HUDEP-2 (cell line): ENCODE results near the gene TEX38.
"Not testable (repeated sequence)": the region's sequence is repeated elsewhere in the genome, so short reads cannot be mapped to it uniquely, and the experiment has no call there.

Experiments
- DNase-seq, 76 experiments: peaks; one replicate each; lab custom pipeline; 2025; ENCODE audit not compliant: unreplicated experiment in 76 of 76; lab: John Stamatoyannopoulos, UW

The TEX38 gene

GRCh38 chr1:46671554-46671953, at the start of gene TEX38:
TSS of gene TEX38 (plus strand) at chr1:46671854. CDS start at chr1:46671935, 81 bp downstream.
- no peak for DNase-seq

- DNase-seq = no peak
These were observed 49.7 kb upstream of the TEX38 start for GRCh38 chr1:46621930-46622329.

GRCh38 chr1:46622344-46622743, 49.3 kb upstream of the TEX38 start:
- DNase-seq = peak in 23 of 76 experiments; percentile 4 to 57 (median 17)

- no peak for DNase-seq
These were observed 47.7 kb upstream of the TEX38 start for GRCh38 chr1:46623743-46624644.

- no peak for DNase-seq
These were observed 40.9 kb upstream of the TEX38 start for GRCh38 chr1:46630719-46631118.

- DNase-seq = no peak
These were observed 36.4 kb upstream of the TEX38 start for GRCh38 chr1:46635205-46635604.

- no peak for DNase-seq
These were observed 34.1 kb upstream of the TEX38 start for GRCh38 chr1:46637444-46638083.

GRCh38 chr1:46638921-46639320, 32.7 kb upstream of the TEX38 start:
- DNase-seq = no peak

GRCh38 chr1:46639547-46639946, 32.1 kb upstream of the TEX38 start:
- DNase-seq = no peak

GRCh38 chr1:46642115-46642680, 29.5 kb upstream of the TEX38 start:
- no peak for DNase-seq

GRCh38 chr1:46643368-46643775, 28.3 kb upstream of the TEX38 start:
- no peak for DNase-seq

GRCh38 chr1:46645815-46646214, 25.8 kb upstream of the TEX38 start:
- DNase-seq = no peak

- DNase-seq = no peak
These were observed 25.3 kb upstream of the TEX38 start for GRCh38 chr1:46646331-46646730.

- DNase-seq = no peak
These were observed 24.8 kb upstream of the TEX38 start for GRCh38 chr1:46646844-46647243.

- DNase-seq = no peak
These were observed 24.0 kb upstream of the TEX38 start for GRCh38 chr1:46647611-46648010.

GRCh38 chr1:46649764-46650163, 21.9 kb upstream of the TEX38 start:
- no peak for DNase-seq

- DNase-seq = no peak
These were observed 21.2 kb upstream of the TEX38 start for GRCh38 chr1:46650491-46650890.

GRCh38 chr1:46651152-46651551, 20.5 kb upstream of the TEX38 start:
- not testable (repeated sequence) for DNase-seq

- DNase-seq = no peak
These were observed 19.1 kb upstream of the TEX38 start for GRCh38 chr1:46652321-46653100.

GRCh38 chr1:46653405-46653958, 18.2 kb upstream of the TEX38 start:
- no peak for DNase-seq

GRCh38 chr1:46654012-46654411, 17.6 kb upstream of the TEX38 start:
- DNase-seq = no peak
